NOMO-1 (cell line): ENCODE results near the gene SMG6.
"Not testable (repeated sequence)": the region's sequence is repeated elsewhere in the genome, so short reads cannot be mapped to it uniquely, and the experiment has no call there.

Experiments
- DNase-seq, 2 experiments: peaks; one replicate each; lab custom pipeline; 2025; ENCODE audit not compliant: unreplicated experiment in 2 of 2; lab: John Stamatoyannopoulos, UW

The SMG6 gene

DNA sequence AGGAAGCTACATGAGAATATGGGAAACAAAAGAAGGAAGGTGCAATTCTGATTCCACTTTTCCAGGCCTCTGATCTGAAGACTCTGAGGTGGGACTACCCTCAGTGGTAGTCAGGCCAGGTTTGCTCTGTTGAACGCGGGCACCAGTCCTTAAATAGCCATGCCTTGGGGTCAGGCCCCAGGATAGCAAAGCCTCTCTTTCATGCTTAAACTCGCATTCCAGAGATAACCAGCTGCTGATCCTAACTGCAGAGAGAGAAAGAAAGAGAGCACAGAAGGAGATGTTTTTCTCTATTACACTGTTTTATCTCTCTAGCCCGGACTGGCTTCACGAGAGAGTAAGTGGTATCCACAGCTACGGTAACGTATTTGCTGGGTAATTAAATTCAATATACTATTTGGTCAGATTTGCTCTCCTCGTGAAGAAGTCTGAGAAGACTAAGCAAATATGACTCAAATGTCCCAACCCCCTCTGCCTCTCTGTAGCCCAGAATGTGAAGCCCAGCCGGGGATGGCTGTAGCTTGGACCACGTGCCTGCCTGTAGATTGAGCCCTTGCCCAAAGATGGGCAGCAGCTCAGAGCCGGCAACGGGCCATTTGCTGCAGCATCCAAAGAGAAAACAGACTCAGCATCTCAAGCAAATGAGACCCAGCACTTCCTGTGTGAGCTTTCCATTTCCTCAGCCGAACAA, 122.2 kb downstream of the SMG6 start:
- DNase-seq: no peak

DNA sequence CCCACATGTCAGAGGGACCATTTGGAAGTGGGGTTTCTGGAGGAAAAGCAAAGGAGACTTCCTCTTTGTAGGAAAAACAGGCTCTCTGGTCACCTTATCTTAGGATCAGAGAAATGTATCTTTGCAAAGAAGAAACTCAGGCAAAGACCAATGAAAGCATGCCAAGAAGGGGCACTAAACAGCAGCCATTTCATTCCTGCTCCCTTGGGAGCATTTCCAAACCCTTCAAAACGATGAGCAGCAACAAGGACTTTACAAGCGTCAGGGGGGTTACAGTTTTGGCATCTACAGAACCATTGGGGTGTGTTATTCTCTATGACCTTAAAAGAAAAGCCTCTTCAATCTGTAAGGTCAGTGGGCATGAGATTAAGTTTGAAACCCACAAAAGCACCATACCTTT, 122.8 kb downstream of the SMG6 start:
- no peak for DNase-seq

DNA sequence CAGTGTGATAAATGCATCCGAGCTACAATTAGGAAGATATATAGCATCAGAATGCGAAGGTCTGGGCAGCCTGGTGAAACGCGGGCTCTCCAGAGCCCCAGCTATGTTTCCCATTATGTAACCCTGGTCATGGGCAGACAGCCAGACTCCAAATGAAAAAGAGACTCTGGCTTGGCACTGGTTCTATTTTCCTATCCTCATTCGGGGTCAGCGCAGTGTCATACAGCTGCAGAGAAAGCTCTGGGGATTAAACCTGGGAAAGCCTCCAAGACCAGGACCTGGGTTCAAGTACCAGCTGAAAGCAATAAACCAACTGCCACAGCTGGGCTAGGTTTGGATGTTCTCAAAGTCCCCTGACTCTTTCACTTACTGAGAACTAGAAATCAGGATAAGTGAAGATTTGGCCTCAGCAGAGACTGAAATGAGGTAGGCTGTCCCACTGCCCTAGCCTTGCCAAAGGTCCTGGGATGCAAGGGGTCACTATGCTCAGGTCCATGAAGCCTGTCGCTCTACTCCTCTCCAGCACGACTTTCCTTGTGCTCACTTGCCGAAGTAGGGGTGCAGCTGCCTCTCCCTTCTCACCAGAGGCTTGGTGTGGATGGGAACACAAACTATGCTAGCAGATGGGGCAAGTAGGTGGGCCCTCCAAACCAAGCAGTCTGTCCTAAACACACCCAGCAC, 123.8 kb downstream of the SMG6 start:
- no peak for DNase-seq

DNA sequence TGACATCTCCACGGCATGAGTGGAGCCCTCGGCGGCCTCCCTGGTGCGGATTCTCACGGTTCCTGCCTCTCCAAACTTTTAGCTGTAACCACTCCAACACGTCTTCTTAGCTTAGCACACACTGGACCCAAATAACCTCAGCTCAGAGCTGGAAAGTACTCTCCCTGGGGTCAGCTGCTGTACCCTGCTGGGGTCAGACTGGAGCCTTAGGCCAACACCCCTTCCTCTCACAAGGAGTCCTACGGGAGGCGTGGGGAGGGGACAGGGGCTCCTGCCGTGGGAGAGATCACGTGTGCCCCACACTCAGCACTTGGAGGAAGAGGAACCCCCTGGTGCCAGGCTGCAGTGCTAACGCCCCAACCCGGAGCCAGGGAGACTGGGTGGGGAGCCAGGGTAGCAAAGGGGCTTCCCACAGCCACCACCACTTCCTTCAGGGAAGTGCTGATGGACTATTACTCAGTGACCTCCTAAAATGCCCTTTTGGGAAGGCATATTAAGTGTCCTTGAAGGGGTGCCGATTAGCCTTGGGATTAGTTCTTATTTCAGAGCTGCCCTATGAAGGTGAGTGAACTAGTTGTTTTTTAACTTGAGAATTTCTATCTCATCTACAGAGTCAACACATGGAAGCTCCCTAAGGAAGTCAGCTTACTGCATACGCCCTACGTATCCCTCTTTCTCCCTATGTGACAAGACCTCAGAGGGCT, 124.6 kb downstream of the SMG6 start:
- no peak for DNase-seq

DNA sequence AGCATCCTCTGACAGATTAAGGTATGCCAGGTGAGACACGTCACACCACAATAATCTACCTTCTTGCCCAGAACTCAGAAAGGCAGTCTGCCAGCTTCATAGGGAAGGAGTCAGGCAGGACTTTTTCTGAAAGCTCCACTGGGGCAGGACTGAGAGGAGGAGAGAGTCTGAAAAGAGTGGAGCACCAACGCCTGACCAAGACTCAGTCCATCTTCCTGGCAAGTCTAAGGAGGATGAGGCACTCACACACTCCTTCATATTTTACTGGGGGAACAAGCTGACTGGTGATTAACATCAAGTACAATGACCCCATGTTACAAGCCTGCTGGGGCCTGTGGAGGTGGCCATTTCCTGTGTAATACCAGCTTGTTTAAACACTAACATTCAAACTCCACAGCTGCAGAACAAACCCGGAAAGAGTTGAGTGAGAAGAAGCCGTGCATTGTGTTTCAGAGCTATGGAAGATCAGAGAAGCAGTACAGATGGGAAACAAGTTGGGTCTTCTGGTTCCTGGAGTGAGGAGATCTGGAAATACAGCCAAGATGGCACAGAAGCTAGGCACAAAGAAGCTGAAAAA, 126.3 kb downstream of the SMG6 start:
- no peak for DNase-seq

DNA sequence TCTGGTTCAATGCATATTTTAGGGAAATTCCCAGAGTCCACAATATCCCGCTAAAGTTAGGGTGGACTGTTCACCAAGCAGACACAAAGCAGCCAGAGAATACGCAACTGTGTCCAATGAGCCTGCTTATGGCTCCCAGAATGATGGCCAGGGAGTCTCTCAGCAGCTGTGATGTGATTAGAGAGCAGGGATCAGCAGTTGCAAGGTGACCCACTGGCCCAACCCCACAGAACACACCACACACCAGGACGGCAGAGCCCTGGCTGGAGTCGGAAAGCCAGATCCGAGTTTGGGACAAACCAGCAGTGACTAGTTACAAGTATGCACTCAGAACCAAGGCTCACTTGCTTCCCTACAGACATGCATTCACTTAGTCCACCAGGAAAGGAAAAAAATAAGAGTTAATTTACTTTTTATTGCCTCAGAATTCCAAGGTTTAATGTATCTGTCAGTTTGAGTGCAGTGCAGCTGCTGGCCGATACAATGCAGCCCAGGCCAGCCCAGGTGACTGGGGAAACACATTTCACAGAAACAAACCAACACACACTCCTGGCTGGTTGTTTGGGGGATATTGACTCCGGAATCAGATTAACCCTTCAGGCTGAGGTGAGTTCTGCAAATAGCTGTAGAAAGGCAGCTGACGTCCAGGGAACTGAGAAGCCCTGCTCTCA, 127.0 kb downstream of the SMG6 start:
- no peak for DNase-seq

DNA sequence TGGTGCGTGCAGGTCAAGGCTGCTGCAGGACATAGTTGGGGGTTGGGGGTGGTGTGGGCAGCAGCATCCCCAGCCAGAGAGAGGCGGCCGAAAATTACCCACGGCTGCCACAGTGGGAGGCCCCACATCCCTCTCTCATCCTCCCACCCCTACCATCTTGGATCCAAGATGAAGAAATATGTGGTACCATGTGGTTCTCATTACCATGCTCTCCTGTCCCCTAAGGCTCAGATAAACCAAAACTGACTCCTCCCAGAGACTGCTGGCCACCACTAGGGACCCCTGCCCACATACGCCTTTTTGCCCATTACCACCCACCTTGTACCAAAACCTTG, 128.3 kb downstream of the SMG6 start:
- DNase-seq: no peak

DNA sequence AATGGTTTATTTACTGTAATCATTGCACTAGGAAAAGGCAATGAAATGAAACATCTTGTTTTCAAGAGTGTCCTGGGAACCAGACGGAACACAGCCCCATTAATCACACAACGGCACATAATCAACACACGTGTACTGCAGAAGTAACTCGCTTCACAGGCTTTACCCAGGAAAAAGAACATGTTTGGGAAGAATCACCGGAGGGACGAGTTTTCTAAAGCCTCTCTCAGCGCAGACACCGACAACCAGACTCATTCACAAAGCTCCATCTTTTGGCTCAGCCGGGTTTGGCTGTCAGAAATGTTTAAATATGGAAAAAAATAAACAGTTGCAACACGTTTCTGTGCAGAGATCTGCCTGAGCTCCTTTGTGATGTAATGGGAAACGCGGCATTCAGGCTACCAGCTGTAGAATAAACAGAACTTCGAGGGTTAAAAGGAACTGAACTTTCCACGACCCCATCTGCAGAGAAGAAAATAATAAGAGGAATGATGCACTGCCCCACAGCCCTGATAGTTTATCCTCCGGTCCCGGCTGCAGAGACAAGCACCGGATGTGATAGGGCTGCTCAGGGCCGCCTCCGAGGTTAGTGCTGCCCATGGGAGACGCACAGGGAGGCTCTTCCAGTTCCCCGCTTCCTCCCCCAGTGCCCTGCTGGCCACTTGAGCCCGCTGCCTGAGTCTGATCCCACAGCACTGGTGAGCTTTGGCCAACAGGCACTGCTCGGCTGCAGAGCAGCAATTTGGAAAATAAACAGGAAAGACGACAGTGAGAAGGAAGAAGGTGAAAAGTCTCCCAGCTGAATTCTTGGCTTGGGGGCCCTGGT, 128.9 kb downstream of the SMG6 start:
- DNase-seq: peak in 1 of 2 experiments; percentile 7

DNA sequence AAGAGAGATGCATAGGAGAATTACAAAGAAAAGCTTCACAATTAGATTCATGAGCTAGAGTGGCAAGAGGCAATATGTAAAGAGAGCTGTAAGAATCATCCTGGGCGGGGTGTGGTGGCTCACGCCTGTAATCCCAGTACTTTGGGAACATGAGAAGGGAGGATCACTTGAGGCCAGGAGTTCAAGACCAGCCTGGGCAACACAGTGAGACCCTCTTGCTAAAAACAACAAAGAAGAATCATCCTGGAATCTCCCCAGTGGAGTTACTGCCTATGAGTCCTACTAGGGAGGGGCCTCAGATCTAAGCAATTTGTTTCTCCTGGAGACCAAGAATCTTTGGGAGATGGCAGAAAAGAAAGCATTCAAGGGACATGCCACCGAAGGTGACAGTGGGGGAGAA, 129.6 kb downstream of the SMG6 start:
- DNase-seq: no peak

DNA sequence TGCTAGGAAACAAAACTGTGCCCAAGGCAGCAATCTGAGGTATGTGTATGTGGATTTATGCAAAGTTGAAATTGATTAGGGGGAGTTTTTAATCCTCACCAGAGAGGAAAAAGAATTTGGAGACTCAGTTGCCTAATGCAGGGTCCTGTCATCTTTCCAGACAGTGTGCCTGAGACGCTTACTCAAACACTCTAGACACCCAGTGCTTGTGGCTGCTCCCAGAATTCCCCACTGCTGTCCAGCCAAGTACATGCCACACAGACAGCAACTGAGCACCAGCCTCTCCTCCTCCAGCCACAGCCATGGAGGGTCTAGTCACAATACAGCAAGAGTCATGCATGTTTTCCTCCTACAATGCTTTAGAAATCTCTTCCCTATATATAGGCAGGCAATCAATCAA, 130.6 kb downstream of the SMG6 start:
- no peak for DNase-seq

DNA sequence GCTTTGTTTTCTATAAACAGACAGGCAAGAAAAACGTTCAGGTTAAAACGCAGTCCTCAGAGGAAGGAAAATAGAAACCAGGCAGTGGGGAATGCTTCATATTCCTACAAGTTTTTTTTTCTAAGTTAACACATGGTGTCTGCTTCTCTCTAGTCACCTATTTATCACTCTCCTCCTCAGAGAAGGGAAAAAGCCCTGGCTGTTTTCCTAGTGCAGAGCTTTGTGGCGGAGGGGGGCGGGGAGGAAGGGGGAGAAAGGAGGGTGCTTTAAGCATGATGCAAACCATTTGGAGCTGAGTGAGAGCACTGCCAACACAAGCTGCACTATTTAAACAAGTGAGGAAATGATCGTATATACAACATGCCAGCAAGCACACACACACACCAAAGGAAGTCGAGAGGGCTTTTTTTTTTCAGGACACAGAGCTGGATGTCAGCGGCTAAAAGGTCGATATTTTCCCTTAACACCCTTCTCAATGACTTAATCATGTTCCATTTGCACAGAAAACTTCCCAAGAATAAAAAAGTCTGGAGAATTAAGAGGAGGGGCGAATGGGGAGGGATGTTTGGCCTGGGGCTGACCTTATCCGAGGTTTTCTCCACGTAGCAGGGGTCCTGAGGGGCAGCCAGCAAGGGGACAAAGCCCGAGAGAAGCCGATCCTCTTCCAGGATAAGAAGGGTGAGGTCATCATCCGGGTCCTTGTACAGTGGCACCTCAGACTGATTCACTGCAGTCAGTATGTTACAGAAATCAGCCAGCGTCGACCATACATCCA, 131.3 kb downstream of the SMG6 start:
- no peak for DNase-seq

DNA sequence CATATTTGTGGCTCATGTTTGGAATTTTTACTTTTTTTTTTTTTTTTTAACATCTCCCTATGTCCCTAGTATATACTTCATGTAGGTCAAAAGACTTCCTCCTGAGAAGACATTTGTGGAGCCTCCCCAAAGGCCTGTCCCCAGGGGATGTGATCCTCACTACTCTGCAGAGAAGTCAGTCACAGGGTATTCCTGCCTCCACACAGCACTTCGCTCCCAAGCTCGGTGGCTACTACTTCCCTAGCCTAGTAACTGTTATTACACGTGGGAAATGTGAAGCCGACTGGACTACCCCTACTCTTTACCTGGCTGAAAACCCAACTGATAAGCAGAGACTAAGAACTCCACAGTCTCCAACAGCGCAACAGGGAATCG, 131.9 kb downstream of the SMG6 start:
- DNase-seq: no peak

DNA sequence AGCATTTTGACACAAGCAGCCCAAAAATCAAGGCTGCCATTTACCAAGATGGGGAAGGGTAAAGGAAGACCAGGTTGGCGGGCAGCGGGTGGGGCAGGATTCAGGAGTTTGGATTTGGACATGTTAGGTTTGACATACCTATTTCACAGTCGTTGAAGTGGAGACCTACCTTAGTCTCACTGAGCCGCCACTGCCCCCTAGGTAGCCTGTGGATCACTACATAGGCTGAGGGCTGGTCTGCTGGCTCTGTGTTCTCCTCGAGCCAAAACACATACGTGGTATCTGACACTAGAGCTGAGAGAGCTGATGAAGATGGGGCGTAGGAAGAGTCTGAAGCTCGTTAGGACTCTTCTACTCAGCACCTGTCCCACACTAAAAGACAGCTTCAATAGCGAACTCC, 133.6 kb downstream of the SMG6 start:
- DNase-seq: peak in 1 of 2 experiments; percentile 24

DNA sequence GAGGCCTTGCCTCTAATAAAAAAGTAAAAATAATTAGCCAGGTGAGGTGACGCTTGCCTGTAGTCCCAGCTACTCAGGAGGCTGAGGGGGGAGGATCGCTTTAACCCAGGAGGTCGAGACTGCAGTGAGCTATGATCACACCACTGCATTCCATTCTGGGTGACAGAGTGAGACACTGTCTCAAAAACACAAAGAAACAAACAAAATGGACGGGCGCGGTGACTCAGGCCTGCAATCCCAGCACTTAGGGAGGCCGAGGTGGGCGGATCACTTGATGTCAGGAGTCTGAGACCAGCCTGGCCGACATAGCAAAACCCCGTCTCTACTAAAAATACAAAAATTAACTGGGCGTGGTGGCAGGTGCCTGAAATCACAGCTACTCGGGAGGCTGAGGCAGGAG, 137.9 kb downstream of the SMG6 start:
- DNase-seq: not testable (repeated sequence)

DNA sequence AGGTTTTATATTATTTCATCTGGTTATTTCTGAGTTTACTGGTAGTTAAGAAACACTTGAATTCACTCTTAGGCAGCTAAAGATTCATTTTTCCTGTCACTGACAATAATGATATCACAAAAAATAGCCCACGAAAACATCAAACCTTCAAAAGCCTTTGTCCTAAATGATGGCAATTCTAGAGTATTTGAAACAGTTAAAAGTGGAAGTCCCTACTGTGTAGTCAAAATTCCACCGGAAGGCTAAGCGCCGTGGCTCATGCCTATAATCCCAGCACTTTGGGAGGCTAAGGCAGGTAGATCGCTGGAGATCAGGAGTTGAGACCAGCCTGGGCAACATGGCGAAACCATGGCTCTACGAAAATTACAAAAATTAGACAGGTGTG, 145.2 kb downstream of the SMG6 start:
- DNase-seq: peak in 1 of 2 experiments; percentile 56

DNA sequence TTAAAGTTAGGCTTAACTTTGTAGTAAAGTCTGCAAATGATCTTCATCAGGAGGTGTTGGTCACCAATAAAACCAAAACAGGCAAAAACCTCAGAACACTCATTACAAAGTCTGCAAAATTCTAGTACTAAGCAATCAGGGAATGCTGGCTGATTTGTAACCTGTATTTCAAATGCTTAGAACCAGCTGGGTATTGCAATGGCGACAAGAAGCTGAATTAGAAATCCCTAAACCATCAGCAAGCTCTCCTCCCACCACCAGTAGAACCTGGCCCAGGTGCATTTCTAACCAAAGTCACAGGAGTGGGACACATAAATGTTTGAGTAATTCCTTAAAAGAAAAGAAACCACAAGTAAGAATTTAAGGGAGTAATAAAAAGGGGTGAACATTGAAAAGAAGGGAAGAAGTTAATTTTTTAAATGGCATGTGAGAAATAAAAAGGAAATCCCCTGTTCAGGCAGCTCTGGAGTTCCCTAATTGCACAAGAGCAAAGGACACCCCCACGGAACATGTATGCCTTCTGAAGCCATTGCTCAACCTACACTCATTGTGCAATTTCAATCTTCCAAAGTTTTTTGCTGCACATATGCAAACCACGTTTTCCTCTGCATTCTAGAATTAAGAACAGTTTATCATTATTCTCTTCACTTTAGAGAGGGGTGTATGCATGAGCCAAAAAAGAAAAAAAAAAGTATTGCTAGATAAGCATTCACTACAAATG, 145.8 kb downstream of the SMG6 start:
- peak; percentile 54 to 57 for DNase-seq

DNA sequence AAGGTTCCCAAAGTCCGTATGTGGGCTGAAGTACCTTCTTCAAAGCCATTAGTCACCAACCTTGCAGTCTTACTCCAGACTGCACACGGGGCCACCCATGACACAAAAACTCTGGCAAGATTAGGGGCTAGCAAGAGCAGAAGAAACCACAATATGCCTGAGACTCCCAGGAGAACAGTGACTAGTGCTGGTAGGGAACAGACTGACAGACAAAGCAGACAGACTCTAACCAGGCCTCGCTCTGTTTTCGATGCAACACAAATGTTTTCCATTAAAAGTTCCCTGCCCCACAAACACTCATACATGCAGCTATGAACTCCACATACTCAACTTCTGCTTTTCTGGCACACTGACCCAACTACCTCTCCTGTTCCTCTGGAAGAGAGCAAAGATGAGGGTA, 146.5 kb downstream of the SMG6 start:
- peak; percentile 47 to 51 for DNase-seq

DNA sequence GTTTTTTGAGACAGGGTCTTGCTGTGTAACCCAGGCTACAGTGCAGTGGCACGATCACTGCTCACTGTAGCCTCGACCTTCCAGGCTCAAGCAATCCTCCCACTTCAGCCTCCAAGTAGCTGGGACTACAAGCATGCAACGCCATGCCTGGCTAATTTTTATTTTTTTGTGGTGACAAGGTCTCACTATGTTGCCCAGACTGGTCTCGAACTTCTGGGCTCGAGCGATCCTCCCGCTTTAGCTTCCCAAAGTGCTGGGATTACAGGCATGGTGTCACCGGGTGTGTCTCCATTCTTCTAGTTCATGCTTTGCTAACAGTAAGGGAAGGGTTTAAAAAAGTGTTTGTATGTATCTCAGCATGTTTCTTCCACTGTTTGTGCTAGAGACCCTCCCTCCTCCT, 146.9 kb downstream of the SMG6 start:
- DNase-seq: no peak

DNA sequence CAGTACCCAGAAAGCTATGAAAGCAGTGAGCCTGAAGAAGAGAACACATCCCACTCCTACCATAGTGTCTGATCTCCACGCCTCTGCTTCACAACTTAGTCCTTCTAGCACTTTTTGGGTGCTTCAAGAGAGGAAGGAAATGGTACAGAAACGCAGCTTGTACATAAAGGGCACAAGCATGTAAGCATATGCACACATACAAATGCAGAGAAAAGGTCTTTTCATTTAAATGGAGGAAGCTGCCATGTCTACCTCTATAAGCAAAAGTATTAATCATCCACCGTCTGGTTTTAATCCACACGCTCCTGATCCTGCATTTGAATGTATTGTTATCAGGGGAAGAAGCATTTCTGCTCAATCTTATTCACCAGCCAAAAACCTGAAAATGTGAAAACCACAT, 148.0 kb downstream of the SMG6 start:
- no peak for DNase-seq
